Smooth muscle cell (in vitro differentiated cells): ENCODE measurements around the gene TEN1. TPM values are rescaled to one million over a fixed set of nuclear protein-coding genes. Genes with fewer than 3 reads are reported as not detected.

Experiments
- DNase-seq: peaks from one replicate; lab custom pipeline; 2025; ENCODE audit not compliant: unreplicated experiment; lab: John Stamatoyannopoulos, UW
- H2AFZ ChIP-seq: fragments of 200-600 bp; sonication (generic); 2 replicates; pipeline ENCODE4 v1.6.0; 2016; ENCODE audit warnings: antibody characterized with exemption, low read depth, mild to moderate bottlenecking
- H3F3A ChIP-seq: fragments of 200-600 bp; sonication (generic); 2 replicates; pipeline ENCODE4 v1.6.0; 2017; ENCODE audit warnings: antibody characterized with exemption, low read depth
- H3K27ac ChIP-seq: fragments of 200-600 bp; sonication (generic); 2 replicates; pipeline ENCODE4 v1.5.1; 2016; ENCODE audit warnings: low read depth, mild to moderate bottlenecking
- H3K27me3 ChIP-seq: fragments of 200-600 bp; sonication (generic); 2 replicates; pipeline ENCODE4 v1.6.1; 2016; ENCODE audit warnings: low read depth, mild to moderate bottlenecking
- H3K36me3 ChIP-seq: fragments of 200-600 bp; sonication (generic); 2 replicates; pipeline ENCODE4 v1.5.1; 2016; ENCODE audit warnings: low read depth
- H3K4me1 ChIP-seq: fragments of 200-600 bp; sonication (generic); 2 replicates; pipeline ENCODE4 v1.5.1; 2016; ENCODE audit warnings: low read depth
- H3K4me2 ChIP-seq: fragments of 200-600 bp; sonication (generic); 2 replicates; pipeline ENCODE4 v1.6.0; 2016; ENCODE audit warnings: mild to moderate bottlenecking
- H3K4me3 ChIP-seq: fragments of 200-600 bp; sonication (generic); 2 replicates; pipeline ENCODE4 v1.5.1; 2016; ENCODE audit warnings: mild to moderate bottlenecking
- H3K79me2 ChIP-seq: fragments of 200-600 bp; sonication (generic); 2 replicates; pipeline ENCODE4 v1.6.0; 2016; ENCODE audit warnings: low read depth, mild to moderate bottlenecking
- H3K9ac ChIP-seq: fragments of 200-600 bp; sonication (generic); 2 replicates; pipeline ENCODE4 v1.6.0; 2016; ENCODE audit warnings: low read depth
- H3K9me3 ChIP-seq: fragments of 200-600 bp; sonication (generic); replicated peaks from 2 replicates; pipeline ENCODE4 v1.5.1; 2016; ENCODE audit warnings: low read depth
- H4K20me1 ChIP-seq: fragments of 200-600 bp; sonication (generic); 2 replicates; pipeline ENCODE4 v1.6.0; 2016; ENCODE audit warnings: low read depth
- WGBS: methylation state at CpG from one replicate; pipeline ENCODE4 v1.1.7; 2016; ENCODE audit warnings: low lambda C conversion rate; 5-methylcytosine and 5-hydroxymethylcytosine counted together
- polyA plus RNA-seq: library from polyadenylated mRNA; unstranded; fragments of >200 nt; fragmentation: Nextera tagmentation; extraction: Ambion mirVana; gene quantifications from 2 replicates; pipeline ENCODE4 v1.2.1, GENCODE V29; 2016
- total RNA-seq: library from RNA; depleted of rRNA; stranded (reverse); fragments of >200 nt; gene quantifications from 2 replicates; pipeline ENCODE4 v1.2.3, GENCODE V29; 2014
- TF ChIP-seq, protein P1 (sequence below): fragments of 200-600 bp; sonication (generic); IDR thresholded peaks from 2 replicates; pipeline ENCODE4 v1.5.1; 2017; ENCODE audit warnings: borderline replicate concordance, mild to moderate bottlenecking, antibody characterized with exemption; ENCODE audit not compliant: insufficient read depth, poor library complexity, severe bottlenecking

The TEN1 gene
- total and polyA plus RNA-seq, 2 experiments from 2014 or later, result 15.5 to 19.2 TPM

DNA sequence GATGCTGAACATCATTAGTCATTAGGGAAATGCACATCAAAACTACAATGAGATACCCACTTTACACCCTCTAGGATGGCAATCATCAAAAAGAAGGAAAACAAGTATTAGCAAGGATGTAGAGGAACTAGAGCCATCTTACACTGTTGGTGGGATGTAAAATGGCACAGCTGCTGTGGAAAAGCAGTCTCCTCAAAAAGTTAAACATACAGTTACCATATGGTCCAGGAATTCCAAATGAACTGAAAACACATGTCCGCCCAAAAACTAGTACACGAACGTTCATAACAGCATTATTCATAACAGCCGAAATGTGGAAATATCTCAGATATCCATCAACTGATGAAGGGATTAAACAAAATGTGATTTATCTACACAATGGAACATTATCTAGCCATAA, 45.2 kb upstream of the TEN1 start:
- Histone ChIP-seq H3K4me2 (no peak overlapping the region), H2AFZ (no peak overlapping the region), H3K27ac (no peak overlapping the region), H3K9me3 (no peaks in the 10 kb centered on the region), H3K9ac (no peak overlapping the region), H3K4me1 (no peaks in the 10 kb centered on the region), H3F3A (no peaks in the 10 kb centered on the region), H3K27me3 (no peaks in the 10 kb centered on the region), H3K79me2 (no peaks in the 10 kb centered on the region), H3K4me3 (no peak overlapping the region), H4K20me1 (no peaks in the 10 kb centered on the region), H3K36me3 (no peaks in the 10 kb centered on the region)
- 96% methylated on average over 4 of the region's 4 CpGs for WGBS
- TF ChIP-seq, protein P1, sequence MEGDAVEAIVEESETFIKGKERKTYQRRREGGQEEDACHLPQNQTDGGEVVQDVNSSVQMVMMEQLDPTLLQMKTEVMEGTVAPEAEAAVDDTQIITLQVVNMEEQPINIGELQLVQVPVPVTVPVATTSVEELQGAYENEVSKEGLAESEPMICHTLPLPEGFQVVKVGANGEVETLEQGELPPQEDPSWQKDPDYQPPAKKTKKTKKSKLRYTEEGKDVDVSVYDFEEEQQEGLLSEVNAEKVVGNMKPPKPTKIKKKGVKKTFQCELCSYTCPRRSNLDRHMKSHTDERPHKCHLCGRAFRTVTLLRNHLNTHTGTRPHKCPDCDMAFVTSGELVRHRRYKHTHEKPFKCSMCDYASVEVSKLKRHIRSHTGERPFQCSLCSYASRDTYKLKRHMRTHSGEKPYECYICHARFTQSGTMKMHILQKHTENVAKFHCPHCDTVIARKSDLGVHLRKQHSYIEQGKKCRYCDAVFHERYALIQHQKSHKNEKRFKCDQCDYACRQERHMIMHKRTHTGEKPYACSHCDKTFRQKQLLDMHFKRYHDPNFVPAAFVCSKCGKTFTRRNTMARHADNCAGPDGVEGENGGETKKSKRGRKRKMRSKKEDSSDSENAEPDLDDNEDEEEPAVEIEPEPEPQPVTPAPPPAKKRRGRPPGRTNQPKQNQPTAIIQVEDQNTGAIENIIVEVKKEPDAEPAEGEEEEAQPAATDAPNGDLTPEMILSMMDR, result no peak
- no peak for DNase-seq

DNA sequence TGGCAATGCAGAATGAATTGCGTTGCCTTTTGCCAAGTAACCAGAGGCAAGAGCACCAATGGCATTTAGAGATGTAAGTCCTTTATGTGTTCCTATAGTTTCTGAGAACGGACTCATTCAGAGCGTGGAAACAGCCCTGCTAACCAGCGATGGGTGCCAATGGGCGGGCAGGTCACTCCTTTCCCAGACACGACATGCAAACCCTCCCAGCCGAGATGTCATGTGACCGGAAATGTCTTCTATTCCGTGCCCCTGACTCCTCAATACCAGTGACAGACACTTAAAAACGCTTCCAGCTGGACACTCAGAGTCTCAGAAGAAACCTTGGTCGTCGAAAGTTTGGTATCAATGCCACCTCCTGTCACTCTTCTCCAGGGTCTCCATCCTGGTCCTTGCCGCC, 41.4 kb upstream of the TEN1 start:
- no peaks in the 10 kb centered on the region for H4K20me1 ChIP-seq
- no peaks in the 10 kb centered on the region for H3K27me3 ChIP-seq
- TF ChIP-seq, protein P1, result no peak
- 89% methylated on average over 13 of the region's 13 CpGs for WGBS
- H2AFZ ChIP-seq, result no peak overlapping the region
- no peaks in the 10 kb centered on the region for H3K36me3 ChIP-seq
- H3K4me1 ChIP-seq, result peaks cover 5% of the 10 kb centered on the region
- H3F3A ChIP-seq, result no peaks in the 10 kb centered on the region
- H3K9me3 ChIP-seq, result no peaks in the 10 kb centered on the region
- no peak for DNase-seq
- no peak overlapping the region for H3K4me3 ChIP-seq
- H3K27ac ChIP-seq, result no peak overlapping the region
- no peak overlapping the region for H3K4me2 ChIP-seq
- H3K79me2 ChIP-seq, result no peaks in the 10 kb centered on the region
- H3K9ac ChIP-seq, result no peak overlapping the region

DNA sequence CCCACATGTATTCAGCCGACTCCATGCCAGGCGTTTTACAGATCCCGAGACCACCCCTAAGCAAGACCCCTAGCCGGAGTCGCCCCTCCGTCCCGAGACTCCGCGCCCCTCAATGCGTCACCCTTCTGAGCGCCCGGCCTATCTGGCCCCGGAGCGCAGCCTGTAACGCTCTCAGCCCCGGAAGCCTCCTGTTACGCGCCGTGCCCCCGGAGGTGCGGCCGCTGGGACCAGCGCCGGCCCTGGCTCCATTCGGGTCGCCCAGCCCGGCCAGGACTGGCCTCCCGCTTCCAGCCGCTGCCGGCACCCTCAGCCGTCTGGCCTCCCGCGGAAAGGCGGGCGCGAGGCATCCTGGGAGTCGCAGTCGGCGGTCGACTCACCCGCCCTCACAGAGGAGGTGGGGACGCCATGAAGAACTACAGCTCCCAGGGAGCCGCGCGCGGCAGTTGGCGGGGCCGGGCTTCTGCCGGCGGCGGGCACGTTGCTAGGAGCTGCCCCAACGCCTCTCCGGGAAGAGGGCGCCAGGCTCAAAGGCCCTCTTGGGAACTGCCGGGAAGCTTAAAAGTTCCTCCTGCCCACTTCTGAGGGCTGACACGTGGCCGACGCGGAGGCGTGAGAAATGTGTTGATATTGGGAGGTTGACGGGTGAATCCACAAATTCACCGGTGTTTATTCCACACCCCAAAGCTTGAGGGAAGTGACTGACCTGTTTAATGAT, 38.2 kb upstream of the TEN1 start, which contains the start of gene FBF1:
FBF1 (minus strand) TSS at position 316 of the 715 bp plus-strand sequence. CDS start 2,893 bp downstream, outside the sequence.
- TF ChIP-seq, protein P1, result no peak
- peaks cover 8% of the 10 kb centered on the region for H3K36me3 ChIP-seq
- H2AFZ ChIP-seq, result peak within 1 kb of the TSS; percentile 91
- no peaks in the 10 kb centered on the region for H3K79me2 ChIP-seq
- WGBS, result 2% methylated on average over 55 of the region's 63 CpGs
- peak; percentile 79 for DNase-seq
- peak within 1 kb of the TSS; percentile 83 for H3K4me3 ChIP-seq
- H3K27me3 ChIP-seq, result no peaks in the 10 kb centered on the region
- no peaks in the 10 kb centered on the region for H4K20me1 ChIP-seq
- peaks cover 5% of the 10 kb centered on the region for H3K4me1 ChIP-seq
- H3K9me3 ChIP-seq, result no peaks in the 10 kb centered on the region
- peak within 1 kb of the TSS; percentile 97 for H3K4me2 ChIP-seq
- H3K9ac ChIP-seq, result peak within 1 kb of the TSS; percentile 93
- H3K27ac ChIP-seq, result peak within 1 kb of the TSS; percentile 55
- H3F3A ChIP-seq, result peaks cover 8% of the 10 kb centered on the region

DNA sequence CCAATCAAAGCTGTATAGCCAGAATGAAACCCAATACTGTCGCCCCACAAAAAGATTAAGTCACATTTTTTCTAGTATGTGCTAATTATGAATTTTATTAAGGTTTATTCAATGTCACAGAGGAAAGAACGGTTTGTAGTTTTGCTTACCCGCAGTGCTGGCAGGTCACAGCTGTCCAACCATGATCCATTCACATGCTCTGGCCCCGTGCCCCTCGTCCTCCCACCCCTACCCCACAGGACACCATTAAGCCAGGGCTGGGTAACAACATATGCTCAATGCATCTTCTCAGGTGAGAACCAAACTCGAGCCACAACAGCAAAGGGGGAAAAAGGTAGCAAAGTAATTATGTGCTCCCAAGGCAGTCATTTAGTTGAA, 37.6 kb upstream of the TEN1 start:
- DNase-seq, result no peak
- Histone ChIP-seq H3K36me3 (peaks cover 13% of the 10 kb centered on the region), H3K27me3 (no peaks in the 10 kb centered on the region), H2AFZ (no peak overlapping the region), H3K27ac (peak overlapping the region; percentile 46), H3K4me1 (peaks cover 5% of the 10 kb centered on the region), H4K20me1 (no peaks in the 10 kb centered on the region), H3F3A (peaks cover 8% of the 10 kb centered on the region), H3K9ac (no peak overlapping the region), H3K9me3 (no peaks in the 10 kb centered on the region), H3K79me2 (no peaks in the 10 kb centered on the region), H3K4me3 (peak overlapping the region; percentile 83), H3K4me2 (peak overlapping the region; percentile 97)
- 74% methylated on average over 6 of the region's 6 CpGs for WGBS
- TF ChIP-seq, protein P1, result no peak
